Renal pelvis (tissue), 4 donors: ENCODE measurements around the gene TET1. TPM values are rescaled to one million over a fixed set of nuclear protein-coding genes. Genes with fewer than 3 reads are reported as not detected.
"Not testable (repeated sequence)": the region's sequence is repeated elsewhere in the genome, so short reads cannot be mapped to it uniquely, and the experiment has no call there.

Source experiments
- DNase-seq: peaks from one replicate; pipeline ENCODE4 v3.0.0-alpha.2; 2013
- polyA plus RNA-seq, 3 donors: library from polyadenylated mRNA; unstranded; fragments of 120-200 nt; gene quantifications; one replicate each; pipeline ENCODE4 v1.2.1, GENCODE V29; 2013; ENCODE audit not compliant: insufficient read length in 3 of 3

The TET1 gene
- polyA plus RNA-seq, 3 donors = 9.9 to 10.0 (median 9.9) TPM

- no peak for DNase-seq
Observed at GRCh38 chr10:68562661-68563570, 2.8 kb downstream of the TET1 start.

- no peak for DNase-seq
Observed at GRCh38 chr10:68564712-68565111, 4.6 kb downstream of the TET1 start.

GRCh38 chr10:68565658-68566057, 5.5 kb downstream of the TET1 start:
- no peak for DNase-seq

- no peak for DNase-seq
Observed at GRCh38 chr10:68566351-68566750, 6.2 kb downstream of the TET1 start.

- no peak for DNase-seq
Observed at GRCh38 chr10:68566955-68567354, 6.8 kb downstream of the TET1 start.

GRCh38 chr10:68572151-68572550, 12.0 kb downstream of the TET1 start:
- DNase-seq = no peak

- DNase-seq = no peak
Observed at GRCh38 chr10:68574051-68574450, 13.9 kb downstream of the TET1 start.

GRCh38 chr10:68576118-68576517, 16.0 kb downstream of the TET1 start:
- no peak for DNase-seq

- no peak for DNase-seq
Observed at GRCh38 chr10:68578974-68579373, 18.8 kb downstream of the TET1 start.

GRCh38 chr10:68584187-68584586, 24.1 kb downstream of the TET1 start:
- not testable (repeated sequence) for DNase-seq

- DNase-seq = no peak
Observed at GRCh38 chr10:68586606-68587305, 26.6 kb downstream of the TET1 start.

GRCh38 chr10:68594405-68594804, 34.3 kb downstream of the TET1 start:
- DNase-seq = no peak

- no peak for DNase-seq
Observed at GRCh38 chr10:68595513-68595912, 35.4 kb downstream of the TET1 start.

GRCh38 chr10:68597407-68597806, 37.3 kb downstream of the TET1 start:
- DNase-seq = no peak

- no peak for DNase-seq
Observed at GRCh38 chr10:68598978-68599770, 39.0 kb downstream of the TET1 start.

GRCh38 chr10:68599771-68600040, 39.6 kb downstream of the TET1 start:
- DNase-seq = no peak

GRCh38 chr10:68600041-68600778, 40.1 kb downstream of the TET1 start:
- peak; percentile 89 for DNase-seq

- DNase-seq = no peak
Observed at GRCh38 chr10:68601501-68602265, 41.5 kb downstream of the TET1 start.

- no peak for DNase-seq
Observed at GRCh38 chr10:68602434-68602833, 42.3 kb downstream of the TET1 start.

- no peak for DNase-seq
Observed at GRCh38 chr10:68603766-68604165, 43.6 kb downstream of the TET1 start.

- DNase-seq = no peak
Observed at GRCh38 chr10:68604441-68604840, 44.3 kb downstream of the TET1 start.
